Natural killer cell (primary cell): ENCODE measurements around the gene RAB26. TPM values are rescaled to one million over a fixed set of nuclear protein-coding genes. Genes with fewer than 3 reads are reported as not detected.

ENCODE experiments used
- ATAC-seq, 3 donors: fragments of 150-1000 bp in 2 of 3; fragments of 200-7000 bp in 1 of 3; cut with Tn5 transposase; 1 replicate in 1 of 3; 2 replicates in 2 of 3; pipeline ENCODE4 v1.10.0; 2021; ENCODE audit warnings: mild to moderate bottlenecking in 2 of 3, moderate library complexity in 2 of 3
- DNase-seq, 2 donors: peaks; one replicate each; pipeline versions ENCODE4 v3.0.0 to v3.0.0-alpha.2; 2013 to 2021; ENCODE audit warnings: mixed read lengths in 1 of 2
- H3K27ac ChIP-seq: one replicate; pipeline ENCODE4 v1.5.1; 2013; ENCODE audit warnings: mild to moderate bottlenecking, low read length
- H3K27me3 ChIP-seq: one replicate; pipeline ENCODE4 v1.6.1; 2013; ENCODE audit warnings: low read length; ENCODE audit not compliant: control insufficient read depth, insufficient read depth
- H3K36me3 ChIP-seq: one replicate; pipeline ENCODE4 v1.6.1; 2013; ENCODE audit warnings: low read length; ENCODE audit not compliant: control insufficient read depth, insufficient read depth
- H3K4me1 ChIP-seq: one replicate; pipeline ENCODE4 v1.6.1; 2013; ENCODE audit warnings: low read length; ENCODE audit not compliant: control insufficient read depth, insufficient read depth
- H3K4me3 ChIP-seq: one replicate; pipeline ENCODE4 v1.5.1; 2013; ENCODE audit warnings: low read length
- H3K9me3 ChIP-seq: one replicate; pipeline ENCODE4 v1.6.1; 2013; ENCODE audit warnings: low read length; ENCODE audit not compliant: control insufficient read depth, insufficient read depth
- H3K27ac Mint-ChIP-seq, 2 donors: one replicate each; pipeline ENCODE4 v1.8.0; 2022; ENCODE audit warnings: mild to moderate bottlenecking in 2 of 2, mixed read lengths in 2 of 2, moderate library complexity in 1 of 2
- H3K27me3 Mint-ChIP-seq, 2 donors: one replicate each; pipeline ENCODE4 v1.8.0; 2022; ENCODE audit warnings: low read depth in 2 of 2, mixed read lengths in 2 of 2
- H3K36me3 Mint-ChIP-seq: one replicate; pipeline ENCODE4 v1.8.0; 2022; ENCODE audit warnings: mixed read lengths
- H3K4me1 Mint-ChIP-seq, 2 donors: one replicate each; pipeline ENCODE4 v1.8.0; 2022; ENCODE audit warnings: mixed read lengths in 2 of 2
- H3K4me3 Mint-ChIP-seq: one replicate; pipeline ENCODE4 v1.8.0; 2022; ENCODE audit warnings: mild to moderate bottlenecking, moderate library complexity, mixed read lengths
- H3K9me3 Mint-ChIP-seq, 2 donors: one replicate each; pipeline ENCODE4 v1.8.0; 2022; ENCODE audit warnings: mixed read lengths in 2 of 2
- CTCF ChIP-seq: fragments of 200-600 bp; IDR thresholded peaks from one replicate; pipeline ENCODE4 v1.8.0; 2022; ENCODE audit warnings: antibody characterized with exemption
- WGBS: methylation state at CpG from one replicate; pipeline ENCODE4 v1.1.7; 2013; ENCODE audit warnings: missing lambda C conversion rate; ENCODE audit not compliant: insufficient coverage; 5-methylcytosine and 5-hydroxymethylcytosine counted together
- intact Hi-C: fragments of 100-400 bp; cut with micrococcal nuclease; formaldehyde crosslinking; loops from one replicate; pipeline ENCODE4 v1.14.2; 2022
- total RNA-seq, 4 donors: library from RNA; stranded (reverse); fragments of 120-200 nt in 1 of 4; gene quantifications; one replicate each; pipeline versions ENCODE4 v1.2.3 to v1.2.4, GENCODE V29; 2013 to 2022

Gene RAB26
- total RNA-seq, 3 donors from 2014 or later (not counting 1 experiment from before 2014, with no cell fraction given): 0.27 to 0.28 TPM; not detected in 1

GRCh38 chr16:2180461-2180860, 32.0 kb downstream of the RAB26 start:
- DNase-seq: no peak
- peaks cover 0 to 6% of the 10 kb centered on the region in 2 donors for H3K4me1 Mint-ChIP-seq

GRCh38 chr16:2180962-2181923, 32.8 kb downstream of the RAB26 start:
- Histone ChIP-seq H3K4me1 (no peaks in the 10 kb centered on the region), H3K9me3 (no peaks in the 10 kb centered on the region), H3K27ac (no peak overlapping the region), H3K36me3 (peaks cover 9% of the 10 kb centered on the region), H3K27me3 (no peaks in the 10 kb centered on the region), H3K4me3 (no peak overlapping the region)
- ATAC-seq (no peak), DNase-seq (no peak)
- intact Hi-C loops: no loop called here
- WGBS: 91% methylated on average over 46 of the region's 46 CpGs
- H3K4me1 Mint-ChIP-seq: peaks cover 0 to 6% of the 10 kb centered on the region in 2 donors
- H3K9me3 Mint-ChIP-seq: no peaks in the 10 kb centered on the region
- H3K4me3 Mint-ChIP-seq: no peak overlapping the region
- no peak for TF ChIP-seq CTCF
- H3K27me3 Mint-ChIP-seq: no peaks in the 10 kb centered on the region
- no peaks in the 10 kb centered on the region for H3K36me3 Mint-ChIP-seq
- H3K27ac Mint-ChIP-seq: no peak overlapping the region

More at GRCh38 chr16:2180461-2180860, 32.0 kb downstream of the RAB26 start:
- no peaks in the 10 kb centered on the region for H3K9me3 ChIP-seq
- Mint-ChIP-seq H3K9me3 (no peaks in the 10 kb centered on the region), H3K36me3 (no peaks in the 10 kb centered on the region), H3K27ac (no peak overlapping the region), H3K27me3 (no peaks in the 10 kb centered on the region), H3K4me3 (no peak overlapping the region)
- no peak overlapping the region for H3K4me3 ChIP-seq
- H3K36me3 ChIP-seq: peaks cover 17% of the 10 kb centered on the region
- no peak for TF ChIP-seq CTCF
- no peaks in the 10 kb centered on the region for H3K27me3 ChIP-seq
- intact Hi-C loops: no loop called here
- 95% methylated on average over 43 of the region's 43 CpGs for WGBS
- ATAC-seq: no peak
- no peaks in the 10 kb centered on the region for H3K4me1 ChIP-seq
- H3K27ac ChIP-seq: no peak overlapping the region

GRCh38 chr16:2181952-2182351, 33.5 kb downstream of the RAB26 start:
- no peaks in the 10 kb centered on the region for H3K27me3 ChIP-seq
- peaks cover 6% of the 10 kb centered on the region for H3K36me3 ChIP-seq
- intact Hi-C loops: no loop called here
- H3K4me3 ChIP-seq: no peak overlapping the region
- no peak overlapping the region for H3K27ac ChIP-seq
- no peak overlapping the region for H3K27ac Mint-ChIP-seq
- H3K9me3 Mint-ChIP-seq: no peaks in the 10 kb centered on the region
- no peaks in the 10 kb centered on the region for H3K36me3 Mint-ChIP-seq
- no peaks in the 10 kb centered on the region for H3K4me1 ChIP-seq
- no peaks in the 10 kb centered on the region for H3K9me3 ChIP-seq
- ATAC-seq (no peak), DNase-seq (no peak)
- peaks cover 0 to 6% of the 10 kb centered on the region in 2 donors for H3K4me1 Mint-ChIP-seq
- no peak overlapping the region for H3K4me3 Mint-ChIP-seq
- H3K27me3 Mint-ChIP-seq: no peaks in the 10 kb centered on the region
- WGBS: 83% methylated on average over 20 of the region's 20 CpGs
- no peak for TF ChIP-seq CTCF
